ENCODE measurements around the gene CAMTA1. TPM values are rescaled to one million over a fixed set of nuclear protein-coding genes. Genes with fewer than 3 reads are reported as not detected.

Gene CAMTA1
- total and polyA plus RNA-seq, 2 donors = 53.3 to 115 TPM

GRCh38 chr1:7568053-7568452 is 782.8 kb downstream of the CAMTA1 start:
- H3K4me3 ChIP-seq (ENCODE audit: low read depth, low read length) = no peak overlapping the region
- no peaks in the 10 kb centered on the region for H3K36me3 ChIP-seq (ENCODE audit: insufficient read depth)
- 82% methylated on average over 4 of the region's 4 CpGs for WGBS
- no peak for DNase-seq (ENCODE audit: extremely low spot score)
- no peaks in the 10 kb centered on the region for H3K4me1 ChIP-seq (ENCODE audit: insufficient read depth)
- H3K27ac ChIP-seq (ENCODE audit: low read depth) = no peak overlapping the region

GRCh38 chr1:7568901-7569524 is 783.8 kb downstream of the CAMTA1 start:
- no peak for DNase-seq (ENCODE audit: extremely low spot score)
- WGBS = 96% methylated on average over 2 of the region's 2 CpGs
- Histone ChIP-seq H3K4me3 (ENCODE audit: low read depth, low read length) (no peak overlapping the region), H3K4me1 (ENCODE audit: insufficient read depth) (no peaks in the 10 kb centered on the region), H3K36me3 (ENCODE audit: insufficient read depth) (no peaks in the 10 kb centered on the region), H3K27ac (ENCODE audit: low read depth) (no peak overlapping the region)

GRCh38 chr1:7570311-7570710 is 785.1 kb downstream of the CAMTA1 start:
- DNase-seq (ENCODE audit: extremely low spot score) = no peak
- no peak overlapping the region for H3K4me3 ChIP-seq (ENCODE audit: low read depth, low read length)
- no peaks in the 10 kb centered on the region for H3K4me1 ChIP-seq (ENCODE audit: insufficient read depth)
- 67% methylated on average over 5 of the region's 5 CpGs for WGBS
- H3K36me3 ChIP-seq (ENCODE audit: insufficient read depth) = no peaks in the 10 kb centered on the region
- no peak overlapping the region for H3K27ac ChIP-seq (ENCODE audit: low read depth)

- no peak overlapping the region for H3K27ac ChIP-seq (ENCODE audit: low read depth)
- WGBS = 42% methylated on average over 5 of the region's 5 CpGs
- no peak for DNase-seq (ENCODE audit: extremely low spot score)
- no peaks in the 10 kb centered on the region for H3K36me3 ChIP-seq (ENCODE audit: insufficient read depth)
- no peaks in the 10 kb centered on the region for H3K4me1 ChIP-seq (ENCODE audit: insufficient read depth)
- H3K4me3 ChIP-seq (ENCODE audit: low read depth, low read length) = no peak overlapping the region
Observed at GRCh38 chr1:7572654-7573152, 787.4 kb downstream of the CAMTA1 start.

- Histone ChIP-seq H3K27ac (ENCODE audit: low read depth) (no peak overlapping the region), H3K4me3 (ENCODE audit: low read depth, low read length) (no peak overlapping the region), H3K36me3 (ENCODE audit: insufficient read depth) (no peaks in the 10 kb centered on the region), H3K4me1 (ENCODE audit: insufficient read depth) (no peaks in the 10 kb centered on the region)
- DNase-seq (ENCODE audit: extremely low spot score) = no peak
- 86% methylated on average over 12 of the region's 12 CpGs for WGBS
Observed at GRCh38 chr1:7573481-7573880, 788.2 kb downstream of the CAMTA1 start.

- no peaks in the 10 kb centered on the region for H3K4me1 ChIP-seq (ENCODE audit: insufficient read depth)
- no peak overlapping the region for H3K4me3 ChIP-seq (ENCODE audit: low read depth, low read length)
- WGBS = 60% methylated on average over 26 of the region's 26 CpGs
- no peak overlapping the region for H3K27ac ChIP-seq (ENCODE audit: low read depth)
- no peak for DNase-seq (ENCODE audit: extremely low spot score)
- no peaks in the 10 kb centered on the region for H3K36me3 ChIP-seq (ENCODE audit: insufficient read depth)
Observed at GRCh38 chr1:7574121-7575040, 789.1 kb downstream of the CAMTA1 start.

- no peaks in the 10 kb centered on the region for H3K36me3 ChIP-seq (ENCODE audit: insufficient read depth)
- H3K4me3 ChIP-seq (ENCODE audit: low read depth, low read length) = no peak overlapping the region
- no peak overlapping the region for H3K27ac ChIP-seq (ENCODE audit: low read depth)
- H3K4me1 ChIP-seq (ENCODE audit: insufficient read depth) = no peaks in the 10 kb centered on the region
- 88% methylated on average over 2 of the region's 2 CpGs for WGBS
- no peak for DNase-seq (ENCODE audit: extremely low spot score)
Observed at GRCh38 chr1:7575041-7575400, 789.8 kb downstream of the CAMTA1 start.

- no peaks in the 10 kb centered on the region for H3K4me1 ChIP-seq (ENCODE audit: insufficient read depth)
- H3K4me3 ChIP-seq (ENCODE audit: low read depth, low read length) = no peak overlapping the region
- DNase-seq (ENCODE audit: extremely low spot score) = no peak
- H3K36me3 ChIP-seq (ENCODE audit: insufficient read depth) = no peaks in the 10 kb centered on the region
- WGBS = 59% methylated on average over 14 of the region's 14 CpGs
- H3K27ac ChIP-seq (ENCODE audit: low read depth) = no peak overlapping the region
Observed at GRCh38 chr1:7576946-7577657, 791.8 kb downstream of the CAMTA1 start.

GRCh38 chr1:7578206-7578605 is 793.0 kb downstream of the CAMTA1 start:
- no peaks in the 10 kb centered on the region for H3K36me3 ChIP-seq (ENCODE audit: insufficient read depth)
- H3K4me3 ChIP-seq (ENCODE audit: low read depth, low read length) = no peak overlapping the region
- H3K4me1 ChIP-seq (ENCODE audit: insufficient read depth) = no peaks in the 10 kb centered on the region
- WGBS = 93% methylated on average over 15 of the region's 15 CpGs
- no peak for DNase-seq (ENCODE audit: extremely low spot score)
- H3K27ac ChIP-seq (ENCODE audit: low read depth) = no peak overlapping the region

GRCh38 chr1:7579016-7579415 is 793.8 kb downstream of the CAMTA1 start:
- Histone ChIP-seq H3K27ac (ENCODE audit: low read depth) (no peak overlapping the region), H3K36me3 (ENCODE audit: insufficient read depth) (no peaks in the 10 kb centered on the region), H3K4me3 (ENCODE audit: low read depth, low read length) (no peak overlapping the region), H3K4me1 (ENCODE audit: insufficient read depth) (no peaks in the 10 kb centered on the region)
- DNase-seq (ENCODE audit: extremely low spot score) = no peak
- WGBS = 92% methylated on average over 8 of the region's 8 CpGs

- 92% methylated on average over 18 of the region's 18 CpGs for WGBS
- Histone ChIP-seq H3K4me3 (ENCODE audit: low read depth, low read length) (no peak overlapping the region), H3K4me1 (ENCODE audit: insufficient read depth) (no peaks in the 10 kb centered on the region), H3K36me3 (ENCODE audit: insufficient read depth) (no peaks in the 10 kb centered on the region), H3K27ac (ENCODE audit: low read depth) (no peak overlapping the region)
- no peak for DNase-seq (ENCODE audit: extremely low spot score)
Observed at GRCh38 chr1:7579831-7580804, 794.9 kb downstream of the CAMTA1 start.

- DNase-seq (ENCODE audit: extremely low spot score) = no peak
- H3K4me3 ChIP-seq (ENCODE audit: low read depth, low read length) = no peak overlapping the region
- no peaks in the 10 kb centered on the region for H3K4me1 ChIP-seq (ENCODE audit: insufficient read depth)
- H3K36me3 ChIP-seq (ENCODE audit: insufficient read depth) = no peaks in the 10 kb centered on the region
- 79% methylated on average over 18 of the region's 18 CpGs for WGBS
- no peak overlapping the region for H3K27ac ChIP-seq (ENCODE audit: low read depth)
Observed at GRCh38 chr1:7580923-7581753, 795.9 kb downstream of the CAMTA1 start.
